Trophoblast cell (in vitro differentiated cells and primary cell): ENCODE results near the gene ATAD3A.

ENCODE experiments used
- DNase-seq, 2 donors: peaks; one replicate each; pipeline ENCODE4 v3.0.0-alpha.2; 2016
- H2AFZ ChIP-seq: 2 replicates; pipeline ENCODE4 v1.6.1; 2013; ENCODE audit warnings: low read length, moderate library complexity, mild to moderate bottlenecking; ENCODE audit not compliant: insufficient read depth, poor library complexity
- H2AK5ac ChIP-seq: 2 replicates; pipeline ENCODE4 v1.6.1; 2013; ENCODE audit warnings: mild to moderate bottlenecking, low read length
- H2BK120ac ChIP-seq: 2 replicates; pipeline ENCODE4 v1.6.1; 2013; ENCODE audit warnings: low read length, mild to moderate bottlenecking, moderate library complexity; ENCODE audit not compliant: insufficient read depth, poor library complexity
- H2BK12ac ChIP-seq: 2 replicates; pipeline ENCODE4 v1.6.1; 2013; ENCODE audit warnings: mild to moderate bottlenecking, low read length, moderate library complexity
- H2BK5ac ChIP-seq: 2 replicates; pipeline ENCODE4 v1.6.1; 2013; ENCODE audit warnings: low read length, low read depth, moderate library complexity, mild to moderate bottlenecking; ENCODE audit not compliant: poor library complexity
- H3K14ac ChIP-seq: 2 replicates; pipeline ENCODE4 v1.6.1; 2013; ENCODE audit warnings: mild to moderate bottlenecking, low read length
- H3K18ac ChIP-seq: 2 replicates; pipeline ENCODE4 v1.6.1; 2013; ENCODE audit warnings: mild to moderate bottlenecking, low read length
- H3K23ac ChIP-seq: 2 replicates; pipeline ENCODE4 v1.6.1; 2013; ENCODE audit warnings: low read length
- H3K27ac ChIP-seq: 2 replicates; pipeline ENCODE4 v1.5.1; 2013; ENCODE audit warnings: low read depth, mild to moderate bottlenecking, inconsistent platforms, low read length, moderate library complexity
- H3K27me3 ChIP-seq: 2 replicates; pipeline ENCODE4 v1.6.1; 2013; ENCODE audit warnings: inconsistent platforms, mild to moderate bottlenecking, low read length, moderate library complexity; ENCODE audit not compliant: insufficient read depth
- H3K36me3 ChIP-seq, 2 experiments: 1 replicate in 1 of 2; 2 replicates in 1 of 2; pipeline ENCODE4 v1.6.1; 2013; ENCODE audit warnings: low read length in 2 of 2, mild to moderate bottlenecking in 2 of 2, moderate library complexity in 1 of 2; ENCODE audit not compliant: insufficient read depth in 2 of 2, control insufficient read depth in 1 of 2
- H3K4ac ChIP-seq: 2 replicates; pipeline ENCODE4 v1.6.1; 2013; ENCODE audit warnings: low read depth, mild to moderate bottlenecking, low read length, moderate library complexity
- H3K4me1 ChIP-seq, 2 experiments: 1 replicate in 1 of 2; 2 replicates in 1 of 2; pipeline ENCODE4 v1.6.1; 2013; ENCODE audit warnings: low read length in 2 of 2, mild to moderate bottlenecking in 2 of 2, moderate library complexity in 1 of 2; ENCODE audit not compliant: insufficient read depth in 2 of 2, control insufficient read depth in 1 of 2
- H3K4me2 ChIP-seq: 2 replicates; pipeline ENCODE4 v1.6.1; 2013; ENCODE audit warnings: inconsistent platforms, mild to moderate bottlenecking, low read length, moderate library complexity
- H3K4me3 ChIP-seq: 2 replicates; pipeline ENCODE4 v1.5.1; 2013; ENCODE audit warnings: mild to moderate bottlenecking, low read depth, low read length, inconsistent platforms
- H3K79me1 ChIP-seq: one replicate; pipeline ENCODE4 v1.6.1; 2013; ENCODE audit warnings: low read length
- H3K79me2 ChIP-seq: 2 replicates; pipeline ENCODE4 v1.6.1; 2013; ENCODE audit warnings: low read length, mild to moderate bottlenecking; ENCODE audit not compliant: control insufficient read depth, insufficient read depth, poor library complexity
- H3K9ac ChIP-seq: 2 replicates; pipeline ENCODE4 v1.6.1; 2013; ENCODE audit warnings: mild to moderate bottlenecking, low read length
- H3K9me3 ChIP-seq: 2 replicates; pipeline ENCODE4 v1.6.1; 2013; ENCODE audit warnings: low read depth, mild to moderate bottlenecking, control low read depth, inconsistent platforms, low read length; ENCODE audit not compliant: insufficient read depth
- H4K12ac ChIP-seq: 2 replicates; pipeline ENCODE4 v1.6.1; 2013; ENCODE audit warnings: low read depth, mild to moderate bottlenecking, low read length, moderate library complexity
- H4K8ac ChIP-seq: 2 replicates; pipeline ENCODE4 v1.6.1; 2013; ENCODE audit warnings: low read depth, mild to moderate bottlenecking, low read length, moderate library complexity
- H4K91ac ChIP-seq: one replicate; pipeline ENCODE4 v1.6.1; 2013; ENCODE audit warnings: low read depth, mild to moderate bottlenecking, low read length, moderate library complexity
- WGBS: extraction: QIAGEN DNeasy Blood & Tissue Kit; methylation state at CpG from one replicate; pipeline ENCODE4 v1.1.7; 2013; ENCODE audit warnings: missing lambda C conversion rate; ENCODE audit not compliant: insufficient read length, insufficient coverage; ENCODE audit errors: extremely low coverage; 5-methylcytosine and 5-hydroxymethylcytosine counted together

ATAD3A gene

GRCh38 chr1:1487701-1488100 is 24.3 kb upstream of the ATAD3A start:
- no peak overlapping the region for H3K18ac ChIP-seq
- no CpG with 5 or more reads among the region's 18 CpGs for WGBS
- H3K4me3 ChIP-seq: no peak overlapping the region
- no peak overlapping the region for H2BK5ac ChIP-seq
- H3K9me3 ChIP-seq: peaks cover 9% of the 10 kb centered on the region
- H3K27ac ChIP-seq: no peak overlapping the region
- H3K79me2 ChIP-seq: no peaks in the 10 kb centered on the region
- peaks cover 80 to 84% of the 10 kb centered on the region in 2 experiments for H3K36me3 ChIP-seq
- H2BK12ac ChIP-seq: no peak overlapping the region
- no peak for DNase-seq
- H3K27me3 ChIP-seq: no peaks in the 10 kb centered on the region
- H3K9ac ChIP-seq: no peak overlapping the region
- no peak overlapping the region for H3K4ac ChIP-seq
- H4K91ac ChIP-seq: no peak overlapping the region
- H3K4me1 ChIP-seq: no peaks in the 10 kb centered on the region
- no peak overlapping the region for H3K14ac ChIP-seq
- H2AFZ ChIP-seq: no peak overlapping the region
- H2AK5ac ChIP-seq: no peak overlapping the region
- no peak overlapping the region for H3K4me2 ChIP-seq
- H4K8ac ChIP-seq: no peak overlapping the region
- no peak overlapping the region for H2BK120ac ChIP-seq
- H3K79me1 ChIP-seq: no peaks in the 10 kb centered on the region
- no peak overlapping the region for H3K23ac ChIP-seq
- H4K12ac ChIP-seq: no peak overlapping the region

GRCh38 chr1:1489231-1489630 is 22.7 kb upstream of the ATAD3A start:
- WGBS: no CpG with 5 or more reads among the region's 16 CpGs
- H3K9ac ChIP-seq: no peak overlapping the region
- H2BK12ac ChIP-seq: no peak overlapping the region
- no peak overlapping the region for H3K4me2 ChIP-seq
- H3K9me3 ChIP-seq: peaks cover 9% of the 10 kb centered on the region
- H3K36me3 ChIP-seq: peaks cover 70 to 71% of the 10 kb centered on the region in 2 experiments
- H3K79me1 ChIP-seq: no peaks in the 10 kb centered on the region
- no peak overlapping the region for H3K4me3 ChIP-seq
- no peak overlapping the region for H3K14ac ChIP-seq
- H3K4me1 ChIP-seq: no peaks in the 10 kb centered on the region
- H2AK5ac ChIP-seq: no peak overlapping the region
- no peak overlapping the region for H3K27ac ChIP-seq
- DNase-seq: no peak
- no peak overlapping the region for H2BK5ac ChIP-seq
- no peak overlapping the region for H4K12ac ChIP-seq
- no peak overlapping the region for H3K4ac ChIP-seq
- no peak overlapping the region for H3K18ac ChIP-seq
- no peak overlapping the region for H2AFZ ChIP-seq
- H3K23ac ChIP-seq: no peak overlapping the region
- no peak overlapping the region for H4K91ac ChIP-seq
- no peaks in the 10 kb centered on the region for H3K27me3 ChIP-seq
- no peak overlapping the region for H2BK120ac ChIP-seq
- no peaks in the 10 kb centered on the region for H3K79me2 ChIP-seq
- no peak overlapping the region for H4K8ac ChIP-seq

- H3K9me3 ChIP-seq: peaks cover 9% of the 10 kb centered on the region
- H2AK5ac ChIP-seq: no peak overlapping the region
- WGBS: no CpG with 5 or more reads among the region's 19 CpGs
- no peak overlapping the region for H3K14ac ChIP-seq
- peaks cover 71% of the 10 kb centered on the region in 2 experiments for H3K36me3 ChIP-seq
- H3K79me1 ChIP-seq: no peaks in the 10 kb centered on the region
- no peak overlapping the region for H2BK12ac ChIP-seq
- H4K12ac ChIP-seq: no peak overlapping the region
- H3K23ac ChIP-seq: no peak overlapping the region
- no peak overlapping the region for H3K4me3 ChIP-seq
- no peak overlapping the region for H3K4me2 ChIP-seq
- H3K79me2 ChIP-seq: no peaks in the 10 kb centered on the region
- H2AFZ ChIP-seq: no peak overlapping the region
- no peak overlapping the region for H3K18ac ChIP-seq
- H3K4ac ChIP-seq: no peak overlapping the region
- H4K8ac ChIP-seq: no peak overlapping the region
- H3K4me1 ChIP-seq: no peaks in the 10 kb centered on the region
- no peaks in the 10 kb centered on the region for H3K27me3 ChIP-seq
- no peak overlapping the region for H3K9ac ChIP-seq
- H3K27ac ChIP-seq: no peak overlapping the region
- H2BK5ac ChIP-seq: no peak overlapping the region
- no peak for DNase-seq
- H4K91ac ChIP-seq: no peak overlapping the region
- no peak overlapping the region for H2BK120ac ChIP-seq
Measured at GRCh38 chr1:1489861-1490260, 22.1 kb upstream of the ATAD3A start.

- Histone ChIP-seq H2BK120ac (no peak overlapping the region), H3K27ac (no peak overlapping the region), H3K79me2 (no peaks in the 10 kb centered on the region), H2BK12ac (no peak overlapping the region), H3K23ac (no peak overlapping the region), H2AK5ac (no peak overlapping the region), H3K9me3 (peaks cover 9% of the 10 kb centered on the region), H4K8ac (no peak overlapping the region), H3K36me3 (peaks cover 73 to 76% of the 10 kb centered on the region in 2 experiments), H3K4me3 (no peak overlapping the region), H3K9ac (no peak overlapping the region), H4K12ac (no peak overlapping the region), H3K14ac (no peak overlapping the region), H4K91ac (no peak overlapping the region), H3K27me3 (no peaks in the 10 kb centered on the region), H3K79me1 (no peaks in the 10 kb centered on the region), H3K4me1 (no peaks in the 10 kb centered on the region), H2BK5ac (no peak overlapping the region), H2AFZ (no peak overlapping the region), H3K4me2 (no peak overlapping the region), H3K4ac (no peak overlapping the region), H3K18ac (no peak overlapping the region)
- WGBS: no CpG with 5 or more reads among the region's 25 CpGs
- no peak for DNase-seq
Measured at GRCh38 chr1:1490633-1491230, 21.2 kb upstream of the ATAD3A start.
